GM23338 (cell line): ENCODE measurements around the gene SPATA18. TPM values are rescaled to one million over a fixed set of nuclear protein-coding genes. Genes with fewer than 3 reads are reported as not detected.

Source experiments
- ATAC-seq: fragments of 200-7000 bp; cut with Tn5 transposase; 3 replicates; pipeline ENCODE4 v1.9.1; 2020
- DNase-seq: peaks from one replicate; pipeline ENCODE4 v3.0.0-alpha.2; 2015; ENCODE audit warnings: low spot score
- H2AFZ ChIP-seq: fragments of 200-600 bp; sonication (generic); 2 replicates; pipeline ENCODE4 v1.8.0; 2016; ENCODE audit warnings: antibody characterized with exemption, mild to moderate bottlenecking, moderate library complexity
- H3F3A ChIP-seq: fragments of 200-600 bp; sonication (generic); replicated peaks from 2 replicates; pipeline ENCODE4 v1.8.0; 2017; ENCODE audit warnings: antibody characterized with exemption, mixed run types, low read depth
- H3K27ac ChIP-seq: fragments of 200-600 bp; sonication (generic); 2 replicates; pipeline ENCODE4 v1.6.1; 2016; ENCODE audit warnings: low read depth
- H3K27me3 ChIP-seq: fragments of 200-600 bp; sonication (generic); 2 replicates; pipeline ENCODE4 v1.8.0; 2016; ENCODE audit warnings: mild to moderate bottlenecking, mixed run types, moderate library complexity; ENCODE audit not compliant: insufficient read depth
- H3K36me3 ChIP-seq: fragments of 200-600 bp; sonication (generic); 2 replicates; pipeline ENCODE4 v1.8.0; 2016; ENCODE audit warnings: mild to moderate bottlenecking; ENCODE audit not compliant: insufficient read depth
- H3K4me1 ChIP-seq: fragments of 200-600 bp; sonication (generic); 2 replicates; pipeline ENCODE4 v1.8.0; 2016; ENCODE audit warnings: mild to moderate bottlenecking, moderate library complexity; ENCODE audit not compliant: insufficient read depth
- H3K4me2 ChIP-seq: fragments of 200-600 bp; sonication (generic); 2 replicates; pipeline ENCODE4 v1.7.1; 2017; ENCODE audit warnings: mixed run types
- H3K4me3 ChIP-seq: fragments of 200-600 bp; sonication (generic); 2 replicates; pipeline ENCODE4 v1.6.1; 2016; ENCODE audit warnings: mixed run types
- H3K79me2 ChIP-seq: fragments of 200-600 bp; sonication (generic); replicated peaks from 2 replicates; pipeline ENCODE4 v1.8.0; 2017; ENCODE audit warnings: mild to moderate bottlenecking; ENCODE audit not compliant: insufficient read depth
- H3K9me2 ChIP-seq: fragments of 200-600 bp; sonication (generic); 2 replicates; pipeline ENCODE4 v1.8.0; 2017; ENCODE audit not compliant: insufficient read depth
- H4K20me1 ChIP-seq: fragments of 200-600 bp; sonication (generic); replicated peaks from 2 replicates; pipeline ENCODE4 v1.8.0; 2017; ENCODE audit warnings: mild to moderate bottlenecking; ENCODE audit not compliant: insufficient read depth
- H3K27ac Mint-ChIP-seq: 2 replicates; pipeline ENCODE4 v1.8.0; 2020; ENCODE audit warnings: inconsistent platforms, mild to moderate bottlenecking, moderate library complexity, mixed read lengths
- H3K27me3 Mint-ChIP-seq: 3 replicates; pipeline ENCODE4 v1.8.0; 2022; ENCODE audit warnings: low read depth, mild to moderate bottlenecking, moderate library complexity, mixed read lengths, inconsistent platforms; ENCODE audit not compliant: insufficient read depth, poor library complexity
- H3K36me3 Mint-ChIP-seq: 3 replicates; pipeline ENCODE4 v1.8.0; 2021; ENCODE audit warnings: low read depth, mild to moderate bottlenecking, inconsistent platforms, moderate library complexity, mixed read lengths
- H3K4me1 Mint-ChIP-seq: 3 replicates; pipeline ENCODE4 v1.8.0; 2020; ENCODE audit warnings: mild to moderate bottlenecking, inconsistent platforms, mixed read lengths
- H3K4me3 Mint-ChIP-seq: 3 replicates; pipeline ENCODE4 v1.8.0; 2021; ENCODE audit warnings: moderate library complexity, mild to moderate bottlenecking, inconsistent platforms, mixed read lengths
- H3K9me3 Mint-ChIP-seq: 3 replicates; pipeline ENCODE4 v1.8.0; 2020; ENCODE audit warnings: moderate library complexity, mild to moderate bottlenecking, inconsistent platforms, mixed read lengths
- CREB1 ChIP-seq: fragments of 250-450 bp; sonication (Bioruptor Pico); IDR thresholded peaks from 2 replicates; pipeline ENCODE4 v1.5.0; 2020; ENCODE audit warnings: low read depth, mild to moderate bottlenecking, moderate library complexity
- CTCF ChIP-seq, 2 experiments: fragments of 200-600 bp in 1 of 2; sonication (generic) in 1 of 2; conservative IDR thresholded peaks; 2 replicates each; pipeline versions ENCODE4 v1.5.1 to v1.6.1; 2016 to 2017; ENCODE audit warnings: antibody characterized with exemption in 2 of 2, low read depth in 2 of 2, mild to moderate bottlenecking in 2 of 2, moderate library complexity in 1 of 2
- EZH2 ChIP-seq: fragments of 200-600 bp; sonication (generic); IDR thresholded peaks from one replicate; pipeline ENCODE4 v1.8.0; 2017; ENCODE audit warnings: antibody characterized with exemption, mild to moderate bottlenecking, low read depth; ENCODE audit not compliant: unreplicated experiment
- EZH2phosphoT487 ChIP-seq: fragments of 200-600 bp; sonication (generic); IDR thresholded peaks from one replicate; pipeline ENCODE4 v1.8.1; 2018; ENCODE audit warnings: antibody characterized with exemption; ENCODE audit not compliant: unreplicated experiment
- JUNB ChIP-seq: IDR thresholded peaks from one replicate; pipeline ENCODE4 v1.6.1; 2016; ENCODE audit warnings: antibody characterized with exemption; ENCODE audit not compliant: unreplicated experiment
- NANOG ChIP-seq: IDR thresholded peaks from 2 replicates; pipeline ENCODE4 v1.6.1; 2016; ENCODE audit warnings: antibody characterized with exemption, borderline replicate concordance
- POLR2AphosphoS5 ChIP-seq: IDR thresholded peaks from 2 replicates; pipeline ENCODE4 v1.6.1; 2016; ENCODE audit warnings: antibody characterized with exemption, low read depth
- STAT1 ChIP-seq: IDR thresholded peaks from one replicate; pipeline ENCODE4 v1.6.1; 2016; ENCODE audit warnings: antibody characterized with exemption; ENCODE audit not compliant: unreplicated experiment
- ZNF114 ChIP-seq: fragments of 250-450 bp; sonication (Bioruptor Pico); IDR thresholded peaks from 2 replicates; pipeline ENCODE4 v1.5.0; 2020; ENCODE audit warnings: mild to moderate bottlenecking, moderate library complexity
- ZNF331 ChIP-seq: fragments of 250-450 bp; sonication (Bioruptor Pico); IDR thresholded peaks from 2 replicates; pipeline ENCODE4 v1.5.0; 2020; ENCODE audit warnings: low read depth, mild to moderate bottlenecking, moderate library complexity
- polyA plus RNA-seq: library from polyadenylated mRNA; unstranded; fragments of >200 nt; fragmentation: Nextera tagmentation; extraction: Ambion mirVana; gene quantifications from 2 replicates; pipeline ENCODE4 v1.2.1, GENCODE V29; 2016
- total RNA-seq: library from RNA; depleted of rRNA; stranded (reverse); fragments of >200 nt; shearing (Covaris generic); gene quantifications from 2 replicates; pipeline ENCODE4 v1.2.3, GENCODE V29; 2014
- TF ChIP-seq, protein P1 (sequence below): IDR thresholded peaks from 2 replicates; pipeline ENCODE4 v1.6.1; 2016; ENCODE audit warnings: antibody characterized with exemption
- TF ChIP-seq, protein P2 (sequence below): IDR thresholded peaks from one replicate; pipeline ENCODE4 v1.6.1; 2018; ENCODE audit warnings: antibody characterized with exemption; ENCODE audit not compliant: unreplicated experiment

The SPATA18 gene
- total and polyA plus RNA-seq, 2 experiments from 2014 or later, result 1.5 to 2.5 TPM

- no peak overlapping the region for H3K4me2 ChIP-seq
- no peaks in the 10 kb centered on the region for H4K20me1 ChIP-seq
- DNase-seq (no peak), ATAC-seq (no peak)
- H3K27ac ChIP-seq, result no peak overlapping the region
- H3K9me3 Mint-ChIP-seq, result no peaks in the 10 kb centered on the region
- H3K4me1 ChIP-seq, result no peaks in the 10 kb centered on the region
- H3K27ac Mint-ChIP-seq, result no peak overlapping the region
- no peaks in the 10 kb centered on the region for H3K79me2 ChIP-seq
- H3K27me3 Mint-ChIP-seq, result peaks cover 3% of the 10 kb centered on the region
- no peaks in the 10 kb centered on the region for H3F3A ChIP-seq
- H3K4me3 Mint-ChIP-seq, result no peak overlapping the region
- no peak overlapping the region for H3K4me3 ChIP-seq
- no peaks in the 10 kb centered on the region for H3K4me1 Mint-ChIP-seq
- H3K27me3 ChIP-seq, result peaks cover 11% of the 10 kb centered on the region; the same call in 1 of the 2 replicates
- H3K36me3 ChIP-seq, result no peaks in the 10 kb centered on the region
- no peaks in the 10 kb centered on the region for H3K36me3 Mint-ChIP-seq
- H3K9me2 ChIP-seq, result no peaks in the 10 kb centered on the region
- no peak overlapping the region for H2AFZ ChIP-seq
- no peak for TF ChIP-seq CTCF (conservative IDR thresholded peaks at IDR 0.05; ENCODE audit: low read depth in 2 of 2)
- no peak for TF ChIP-seq NANOG
- no peak for TF ChIP-seq EZH2phosphoT487
- no peak for TF ChIP-seq POLR2AphosphoS5
Measured at GRCh38 chr4:52079659-52080058, 28.6 kb downstream of the SPATA18 start.

- peaks cover 5% of the 10 kb centered on the region; the same call in 1 of the 2 replicates for H3K27me3 ChIP-seq
- H2AFZ ChIP-seq, result no peak overlapping the region
- Mint-ChIP-seq H3K9me3 (no peaks in the 10 kb centered on the region), H3K27ac (no peak overlapping the region), H3K4me3 (no peak overlapping the region), H3K4me1 (no peaks in the 10 kb centered on the region), H3K27me3 (peaks cover under 1% of the 10 kb centered on the region), H3K36me3 (no peaks in the 10 kb centered on the region)
- no peaks in the 10 kb centered on the region for H3K9me2 ChIP-seq
- H3K27ac ChIP-seq, result no peak overlapping the region
- no peaks in the 10 kb centered on the region for H4K20me1 ChIP-seq
- no peak overlapping the region for H3K4me2 ChIP-seq
- H3K4me1 ChIP-seq, result no peaks in the 10 kb centered on the region
- no peaks in the 10 kb centered on the region for H3K79me2 ChIP-seq
- DNase-seq (no peak), ATAC-seq (no peak)
- H3K4me3 ChIP-seq, result no peak overlapping the region
- no peaks in the 10 kb centered on the region for H3K36me3 ChIP-seq
- no peaks in the 10 kb centered on the region for H3F3A ChIP-seq
- TF ChIP-seq CREB1 (CRISPR knock-in tag), result no peak
- TF ChIP-seq ZNF331 (CRISPR knock-in tag), result no peak
- TF ChIP-seq, protein P1, sequence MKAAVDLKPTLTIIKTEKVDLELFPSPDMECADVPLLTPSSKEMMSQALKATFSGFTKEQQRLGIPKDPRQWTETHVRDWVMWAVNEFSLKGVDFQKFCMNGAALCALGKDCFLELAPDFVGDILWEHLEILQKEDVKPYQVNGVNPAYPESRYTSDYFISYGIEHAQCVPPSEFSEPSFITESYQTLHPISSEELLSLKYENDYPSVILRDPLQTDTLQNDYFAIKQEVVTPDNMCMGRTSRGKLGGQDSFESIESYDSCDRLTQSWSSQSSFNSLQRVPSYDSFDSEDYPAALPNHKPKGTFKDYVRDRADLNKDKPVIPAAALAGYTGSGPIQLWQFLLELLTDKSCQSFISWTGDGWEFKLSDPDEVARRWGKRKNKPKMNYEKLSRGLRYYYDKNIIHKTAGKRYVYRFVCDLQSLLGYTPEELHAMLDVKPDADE, result no peak
- TF ChIP-seq, protein P2, sequence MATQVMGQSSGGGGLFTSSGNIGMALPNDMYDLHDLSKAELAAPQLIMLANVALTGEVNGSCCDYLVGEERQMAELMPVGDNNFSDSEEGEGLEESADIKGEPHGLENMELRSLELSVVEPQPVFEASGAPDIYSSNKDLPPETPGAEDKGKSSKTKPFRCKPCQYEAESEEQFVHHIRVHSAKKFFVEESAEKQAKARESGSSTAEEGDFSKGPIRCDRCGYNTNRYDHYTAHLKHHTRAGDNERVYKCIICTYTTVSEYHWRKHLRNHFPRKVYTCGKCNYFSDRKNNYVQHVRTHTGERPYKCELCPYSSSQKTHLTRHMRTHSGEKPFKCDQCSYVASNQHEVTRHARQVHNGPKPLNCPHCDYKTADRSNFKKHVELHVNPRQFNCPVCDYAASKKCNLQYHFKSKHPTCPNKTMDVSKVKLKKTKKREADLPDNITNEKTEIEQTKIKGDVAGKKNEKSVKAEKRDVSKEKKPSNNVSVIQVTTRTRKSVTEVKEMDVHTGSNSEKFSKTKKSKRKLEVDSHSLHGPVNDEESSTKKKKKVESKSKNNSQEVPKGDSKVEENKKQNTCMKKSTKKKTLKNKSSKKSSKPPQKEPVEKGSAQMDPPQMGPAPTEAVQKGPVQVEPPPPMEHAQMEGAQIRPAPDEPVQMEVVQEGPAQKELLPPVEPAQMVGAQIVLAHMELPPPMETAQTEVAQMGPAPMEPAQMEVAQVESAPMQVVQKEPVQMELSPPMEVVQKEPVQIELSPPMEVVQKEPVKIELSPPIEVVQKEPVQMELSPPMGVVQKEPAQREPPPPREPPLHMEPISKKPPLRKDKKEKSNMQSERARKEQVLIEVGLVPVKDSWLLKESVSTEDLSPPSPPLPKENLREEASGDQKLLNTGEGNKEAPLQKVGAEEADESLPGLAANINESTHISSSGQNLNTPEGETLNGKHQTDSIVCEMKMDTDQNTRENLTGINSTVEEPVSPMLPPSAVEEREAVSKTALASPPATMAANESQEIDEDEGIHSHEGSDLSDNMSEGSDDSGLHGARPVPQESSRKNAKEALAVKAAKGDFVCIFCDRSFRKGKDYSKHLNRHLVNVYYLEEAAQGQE, result no peak
- TF ChIP-seq EZH2, result no peak
- no peak for TF ChIP-seq JUNB
- no peak for TF ChIP-seq ZNF114 (CRISPR knock-in tag)
- TF ChIP-seq NANOG, result no peak
- no peak for TF ChIP-seq STAT1
- TF ChIP-seq EZH2phosphoT487, result no peak
- TF ChIP-seq CTCF (conservative IDR thresholded peaks at IDR 0.05; ENCODE audit: low read depth in 2 of 2), result no peak
- no peak for TF ChIP-seq POLR2AphosphoS5
Measured at GRCh38 chr4:52081216-52081615, 30.1 kb downstream of the SPATA18 start.
